CD4-positive, alpha-beta T cell treated with Interleukin-17A for 4 hours (primary cell): ENCODE measurements around the gene TDRD3.
"Not testable (repeated sequence)": the region's sequence is repeated elsewhere in the genome, so short reads cannot be mapped to it uniquely, and the experiment has no call there.

Experiments used
- DNase-seq: peaks from one replicate; pipeline ENCODE4 v3.0.0-alpha.2; 2020; ENCODE audit warnings: mixed read lengths

Gene TDRD3

DNA sequence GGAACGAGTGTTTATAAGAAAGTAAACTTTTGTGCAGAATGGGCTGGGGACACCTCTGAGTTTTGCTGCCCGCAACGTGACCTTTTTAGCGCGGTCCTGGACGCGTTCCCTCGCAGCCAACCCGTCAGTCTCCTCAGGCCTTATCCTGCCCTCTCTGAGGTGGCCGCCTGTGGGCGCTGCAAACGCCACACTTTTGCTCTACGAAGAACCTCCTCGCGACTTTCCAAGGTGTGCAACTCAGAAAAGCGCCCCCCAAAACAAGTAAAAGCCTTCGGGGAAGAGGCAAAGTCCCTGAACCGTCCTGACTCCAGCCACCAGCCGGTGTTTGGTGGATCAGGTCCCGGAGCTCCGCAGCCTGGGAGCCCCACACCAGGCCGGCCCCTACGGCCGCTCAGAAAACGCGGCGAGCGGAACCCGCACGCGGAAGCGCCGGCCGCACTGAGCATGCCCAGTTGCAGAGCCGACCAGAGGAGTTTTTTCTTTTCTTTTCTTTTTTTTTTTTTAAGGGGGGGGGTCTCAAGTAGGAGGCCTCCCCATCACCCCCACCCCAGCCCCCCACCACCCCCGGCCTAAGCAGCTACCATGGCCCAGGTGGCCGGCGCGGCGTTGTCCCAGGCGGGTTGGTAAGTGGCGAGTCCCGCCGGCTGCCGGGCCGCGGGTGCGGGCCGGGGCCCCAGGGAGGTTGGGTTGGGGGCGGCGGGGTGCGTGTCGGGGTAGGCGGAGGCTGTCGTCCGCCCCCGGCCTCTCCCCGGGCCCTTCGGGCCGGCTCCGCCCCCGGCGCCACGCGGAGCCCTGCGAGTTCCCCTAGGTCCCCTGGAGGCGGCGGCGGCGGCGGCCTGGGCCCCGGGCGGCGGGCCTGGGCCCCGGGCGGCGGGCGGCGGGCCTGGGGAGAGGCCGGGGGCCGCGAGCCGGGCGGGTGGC is at the start of gene TDRD3:
Gene TDRD3, plus strand, starts transcription at position 438 of the 921 bp plus-strand sequence. Its CDS starts 145 bp downstream, at position 583.
- DNase-seq = peak; percentile 81

DNA sequence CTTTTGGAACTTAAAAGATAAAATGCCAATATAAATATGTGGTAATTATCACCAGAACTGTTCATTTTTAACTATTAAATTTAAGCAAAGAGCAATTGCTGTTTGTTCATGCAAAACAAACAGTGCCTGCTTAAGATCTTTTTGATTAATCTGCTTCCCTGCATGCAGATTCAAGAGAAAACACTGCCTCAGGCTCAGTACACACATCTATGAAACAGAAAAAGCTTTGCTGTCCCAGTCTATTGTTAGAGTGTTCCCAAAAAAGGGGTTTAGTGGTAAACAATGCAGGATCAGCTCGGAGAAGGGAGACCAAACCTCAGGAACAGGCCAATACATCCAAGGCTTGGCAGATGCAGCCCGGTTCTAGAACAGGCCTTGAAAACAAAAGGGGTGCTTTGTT is 49.3 kb upstream of the TDRD3 start:
- no peak for DNase-seq

DNA sequence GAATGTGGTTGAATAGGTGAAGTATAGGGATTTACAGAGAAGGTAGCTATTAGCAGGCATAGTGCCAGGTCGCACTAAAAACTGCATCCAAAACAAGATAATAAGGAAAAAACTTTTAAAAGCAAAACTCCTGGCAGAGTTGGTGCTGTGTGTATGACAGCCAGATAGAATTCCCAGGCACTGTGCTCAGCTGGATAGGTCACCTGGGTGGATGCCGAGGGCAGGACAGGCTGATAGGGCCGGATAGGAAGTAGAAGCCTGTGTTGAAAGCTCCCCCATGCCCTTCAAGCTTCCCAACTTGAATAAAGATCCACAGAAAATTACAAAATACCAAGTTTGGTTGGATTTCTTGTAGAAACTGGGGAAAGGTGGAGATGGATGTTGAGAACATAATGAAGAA is 48.9 kb upstream of the TDRD3 start:
- no peak for DNase-seq

DNA sequence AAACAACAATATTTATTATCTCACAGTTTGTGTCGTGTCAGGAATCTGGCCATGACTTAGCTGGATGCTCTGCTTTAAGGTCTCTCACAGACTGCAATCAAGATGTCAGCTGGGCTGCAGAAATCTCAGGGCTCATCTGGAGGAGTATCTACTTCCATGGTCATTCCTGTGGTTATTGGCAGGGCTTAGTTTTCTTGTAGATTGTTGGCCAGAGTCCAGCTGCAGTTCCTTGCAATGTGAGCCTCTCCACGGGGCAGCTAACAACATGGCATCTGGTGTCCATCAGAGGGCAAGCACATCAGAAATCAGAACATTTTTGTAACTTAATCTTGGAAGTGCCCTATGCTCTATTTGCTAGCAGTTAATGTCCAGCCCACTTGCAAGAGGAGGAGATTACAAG is 45.7 kb upstream of the TDRD3 start:
- no peak for DNase-seq

DNA sequence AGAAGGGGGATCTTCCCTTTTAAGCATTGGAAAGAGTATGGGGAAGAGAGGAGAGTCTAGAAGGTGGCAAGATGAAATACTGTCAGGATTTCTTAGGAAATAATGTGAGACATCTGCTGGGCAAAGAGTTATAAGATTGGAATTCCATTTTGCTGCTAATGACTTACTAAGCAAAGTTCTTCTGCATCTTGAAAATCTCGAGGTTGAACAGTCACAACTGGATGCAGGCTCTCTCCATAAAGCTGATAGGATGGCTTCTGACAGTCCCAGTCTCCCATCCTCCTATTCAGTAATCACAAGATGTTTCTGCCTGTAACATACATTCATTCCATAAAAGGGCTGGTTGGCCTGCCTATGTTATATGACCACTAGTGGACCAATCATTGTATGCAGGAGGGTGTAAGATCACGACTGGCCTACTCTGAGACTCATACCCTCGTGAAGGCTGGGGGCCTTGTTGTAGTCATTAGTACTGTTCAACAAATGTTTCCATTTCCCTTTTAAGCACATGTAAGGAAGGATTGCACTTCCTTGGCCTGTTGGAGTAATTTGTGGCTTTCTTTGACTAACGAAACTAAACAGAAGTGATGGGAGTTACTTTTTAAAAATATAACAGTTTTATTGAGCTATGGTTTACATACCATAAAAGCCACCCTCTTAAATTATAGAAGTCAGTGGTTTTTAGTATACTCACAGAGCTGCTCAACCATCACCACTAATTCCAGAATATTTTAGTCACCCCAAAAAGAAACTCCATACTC is 45.0 kb upstream of the TDRD3 start:
- no peak for DNase-seq

DNA sequence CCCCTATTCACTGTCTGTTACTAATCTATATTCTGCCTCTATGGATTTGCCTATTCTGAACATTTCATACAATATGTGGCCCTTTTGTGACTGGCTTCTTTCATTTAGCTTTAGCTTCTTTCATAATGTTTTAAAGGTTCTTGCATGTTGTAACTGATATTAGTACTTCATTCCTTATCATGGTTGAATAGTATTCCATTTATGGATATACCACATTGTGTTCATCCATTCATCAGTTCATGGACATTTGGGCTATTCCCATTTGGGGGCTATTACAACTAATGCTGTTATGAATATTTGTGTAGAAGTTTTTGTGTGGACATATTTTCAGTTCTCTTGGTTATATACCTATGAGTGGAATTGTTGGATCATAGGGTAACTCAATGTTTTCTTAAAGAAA is 44.4 kb upstream of the TDRD3 start:
- DNase-seq = no peak

DNA sequence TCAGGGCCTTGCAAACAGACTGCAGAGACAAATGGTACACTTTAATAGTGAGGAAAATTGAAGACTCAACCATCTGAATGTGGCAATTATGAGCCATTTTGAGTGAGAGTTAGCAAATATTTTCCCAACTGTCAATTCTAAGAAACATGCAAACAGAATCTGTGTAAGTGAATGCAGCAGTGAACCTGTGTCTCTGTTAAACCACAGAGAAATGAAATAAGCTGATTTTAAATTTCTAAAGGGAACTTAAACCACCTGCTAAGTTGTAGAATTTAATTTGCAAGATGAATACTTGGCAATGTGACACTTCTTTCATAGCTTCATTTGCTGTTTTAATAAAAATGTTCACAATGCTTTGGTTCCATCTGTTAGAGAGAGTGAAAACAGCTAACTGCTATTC is 42.0 kb upstream of the TDRD3 start:
- DNase-seq = no peak

DNA sequence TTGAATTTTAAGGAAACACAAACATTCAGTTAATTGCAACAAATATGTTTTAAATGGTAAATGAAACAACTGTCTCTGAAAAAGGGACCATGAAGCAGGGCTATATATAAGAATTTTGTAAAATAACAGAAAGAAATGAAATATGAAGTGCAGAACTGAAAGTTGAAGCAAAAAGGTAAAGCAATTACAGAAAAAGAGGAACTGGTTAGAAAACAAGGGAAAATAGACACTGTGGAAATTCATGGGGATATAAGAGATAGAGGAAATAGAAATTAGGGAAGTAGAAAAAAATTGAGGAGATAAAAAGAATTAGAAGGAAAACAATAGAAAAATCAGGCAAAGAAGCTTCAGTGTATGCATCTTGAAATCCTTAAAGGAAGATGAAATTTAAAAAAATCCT is 40.0 kb upstream of the TDRD3 start:
- DNase-seq = no peak

DNA sequence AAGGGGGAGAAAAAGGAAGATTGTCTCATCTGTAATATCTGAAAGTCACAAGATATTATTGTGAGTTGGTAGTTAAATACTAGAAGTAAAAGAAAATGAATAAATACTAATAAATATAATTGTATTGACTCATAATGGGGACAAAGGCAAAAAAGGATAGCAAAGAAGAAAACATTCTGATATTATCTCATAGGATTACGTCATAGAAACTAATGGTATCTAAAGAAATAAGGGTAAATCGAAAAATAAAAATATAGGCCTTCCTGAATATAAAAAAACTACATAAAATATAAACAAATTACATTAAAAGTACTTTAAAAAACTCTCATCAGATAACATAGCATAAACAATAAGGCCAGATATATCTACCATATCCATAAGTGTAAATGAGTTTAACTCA is 38.6 kb upstream of the TDRD3 start:
- DNase-seq = no peak

DNA sequence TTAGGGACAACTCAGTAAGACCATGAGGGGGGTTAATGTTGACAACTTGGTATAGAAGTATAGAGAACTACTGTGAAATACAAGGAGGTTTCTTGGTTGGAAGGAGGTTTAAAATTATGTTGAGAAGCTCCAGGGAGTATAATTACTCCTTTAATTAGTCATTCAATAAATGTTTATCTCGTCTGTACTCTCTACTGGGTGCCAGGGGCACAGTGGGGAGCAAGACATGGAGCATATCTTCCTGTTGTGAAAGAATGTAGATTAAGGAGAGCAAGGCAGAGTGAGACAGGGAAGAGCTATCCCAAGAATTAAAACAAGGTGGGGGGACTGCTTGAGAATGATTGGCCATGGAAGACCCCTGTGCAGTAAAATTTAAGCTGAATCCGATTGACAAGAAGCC is 33.7 kb upstream of the TDRD3 start:
- DNase-seq = no peak

DNA sequence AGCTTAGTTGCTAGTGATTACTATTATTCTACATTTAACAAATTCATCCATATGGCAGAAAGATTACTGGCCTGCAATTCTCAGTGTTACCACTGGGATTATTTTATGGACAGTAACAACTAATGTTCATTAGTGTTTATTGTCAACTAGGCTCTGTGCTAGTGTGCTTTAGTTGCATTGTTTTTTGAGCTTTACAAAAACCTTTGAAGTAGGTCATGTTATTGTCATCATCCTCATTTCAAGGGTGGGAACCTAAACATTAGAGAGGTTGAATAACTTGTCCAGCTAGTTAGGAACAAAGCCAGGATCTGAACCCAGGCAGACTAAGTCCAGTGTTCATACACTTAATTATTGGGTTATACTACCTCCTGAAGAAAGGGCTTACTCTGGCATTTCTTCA is 27.8 kb upstream of the TDRD3 start:
- DNase-seq = no peak

DNA sequence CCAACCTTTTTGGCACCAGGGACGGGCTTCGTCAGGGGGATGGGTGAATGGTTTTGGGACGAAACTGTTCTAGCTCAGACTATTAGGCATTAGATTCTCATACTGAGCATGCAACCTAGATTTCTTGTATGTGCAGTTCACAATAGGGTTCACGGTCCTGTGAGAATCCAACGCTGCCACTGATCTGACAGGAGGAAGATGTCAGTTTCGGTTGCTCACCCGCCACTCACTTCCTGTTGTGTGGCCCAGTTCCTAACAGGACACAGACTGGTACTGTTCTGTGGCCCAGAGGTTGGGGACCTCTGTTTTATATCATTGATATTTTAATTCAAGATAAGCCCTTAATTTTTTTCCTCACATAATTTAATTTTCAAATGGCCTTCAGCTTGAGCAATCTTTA is 26.7 kb upstream of the TDRD3 start:
- peak; percentile 13 for DNase-seq

DNA sequence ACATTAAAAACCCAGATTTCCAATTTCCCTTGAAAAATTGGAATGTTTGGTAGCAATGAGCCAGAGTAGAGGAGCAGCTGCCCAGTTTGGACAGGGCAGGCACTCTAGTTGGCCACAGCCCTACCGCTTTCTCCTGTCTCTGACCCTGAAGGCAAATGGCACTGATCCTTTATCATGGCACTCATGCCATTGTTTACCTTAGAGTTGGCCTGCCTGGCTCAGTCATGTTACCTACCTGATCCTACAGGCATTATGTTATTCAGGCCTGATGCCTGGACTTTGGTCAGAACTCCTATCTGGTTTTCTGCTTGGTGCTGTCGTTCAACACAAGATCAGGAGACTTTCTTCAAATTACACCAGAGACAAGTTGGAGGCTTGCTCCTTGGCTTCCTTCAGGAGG is 24.9 kb upstream of the TDRD3 start:
- DNase-seq = no peak

DNA sequence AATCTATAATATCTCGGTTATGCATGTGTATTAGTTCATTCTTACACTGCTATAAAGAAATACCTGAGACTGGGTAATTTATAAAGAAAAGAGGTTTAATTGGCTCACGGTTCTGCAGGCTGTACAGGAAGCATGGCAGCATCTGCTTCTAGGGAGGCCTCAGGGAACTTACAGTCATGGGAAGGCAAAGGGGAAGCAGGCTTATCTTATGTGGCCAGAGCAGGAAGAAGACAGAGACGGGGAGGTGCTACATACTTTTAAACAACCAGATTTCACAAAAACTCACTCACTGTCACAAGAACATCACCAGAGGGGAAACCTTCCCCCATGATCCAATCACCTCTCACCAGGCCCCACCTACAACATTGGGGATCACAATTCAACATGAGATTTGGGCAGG is 17.7 kb upstream of the TDRD3 start:
- not testable (repeated sequence) for DNase-seq

DNA sequence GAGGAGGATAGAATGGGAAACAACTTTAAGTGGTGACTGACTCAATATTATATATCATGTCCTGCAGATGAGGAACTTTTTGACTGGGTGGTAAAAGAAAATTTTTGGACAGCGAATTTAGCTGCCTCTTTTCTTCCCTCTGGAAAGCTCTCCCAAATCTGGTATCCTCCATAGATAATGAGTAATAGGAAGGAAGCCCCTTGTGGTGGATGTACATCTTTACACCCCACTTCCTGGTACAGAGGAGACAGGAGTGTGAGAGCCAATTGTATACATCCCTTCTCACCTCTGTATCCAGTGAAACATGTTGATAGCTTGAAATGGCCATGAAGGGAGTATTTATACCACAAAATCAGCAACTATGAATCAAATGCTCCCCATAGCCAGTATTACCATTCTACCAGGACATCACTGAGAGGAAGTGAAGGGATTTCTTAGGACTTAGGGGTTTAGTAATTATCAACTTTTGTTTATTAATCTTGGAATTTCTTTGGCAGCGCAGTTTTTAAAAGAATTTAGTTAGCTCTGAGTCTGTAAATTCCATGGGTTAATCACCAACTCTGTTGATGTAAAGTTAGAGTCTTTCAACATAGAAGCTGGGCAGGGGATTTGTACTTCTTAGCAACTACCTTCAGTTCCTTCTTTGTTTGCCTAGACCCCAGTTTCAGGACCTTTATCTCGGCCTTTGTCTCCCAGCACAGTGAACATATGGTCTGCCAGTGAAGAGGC is 17.0 kb upstream of the TDRD3 start:
- no peak for DNase-seq

DNA sequence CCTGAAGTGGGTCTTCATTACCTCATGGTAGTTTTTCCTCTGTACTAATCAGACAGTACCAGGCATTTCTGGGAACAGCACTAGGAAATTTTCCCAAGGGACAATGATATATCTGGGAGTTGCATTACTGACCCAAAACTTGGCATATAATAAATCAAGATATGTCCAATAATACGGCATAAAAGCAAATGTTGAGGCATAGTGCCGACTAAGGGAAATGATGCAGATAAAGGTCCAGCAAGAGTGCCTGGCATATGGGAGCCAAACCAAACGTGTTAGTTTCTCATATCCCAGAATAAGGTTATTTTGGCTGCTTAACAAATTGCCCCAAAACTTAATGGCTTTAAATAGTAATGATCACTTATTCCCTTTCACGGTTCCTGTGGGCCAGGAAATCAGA is 12.1 kb upstream of the TDRD3 start:
- DNase-seq = no peak

DNA sequence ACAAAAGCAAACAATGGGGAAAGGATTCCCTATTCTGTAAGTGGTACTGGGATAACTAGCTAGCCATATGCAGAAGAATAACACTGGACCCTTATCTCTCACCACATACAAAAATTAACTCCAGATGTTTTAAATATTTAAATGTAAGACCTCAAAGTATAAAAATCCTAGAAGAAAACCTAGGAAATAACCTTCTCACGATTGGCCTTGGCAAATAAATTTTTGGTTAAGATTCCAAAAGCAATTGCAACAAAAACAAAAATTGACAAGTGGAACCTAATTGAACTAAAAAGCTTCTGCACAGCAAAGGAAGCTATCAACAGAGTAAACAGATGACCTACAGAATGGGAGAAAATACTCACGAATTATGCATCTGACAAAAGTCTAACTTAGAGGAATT is 10.8 kb upstream of the TDRD3 start:
- no peak for DNase-seq

DNA sequence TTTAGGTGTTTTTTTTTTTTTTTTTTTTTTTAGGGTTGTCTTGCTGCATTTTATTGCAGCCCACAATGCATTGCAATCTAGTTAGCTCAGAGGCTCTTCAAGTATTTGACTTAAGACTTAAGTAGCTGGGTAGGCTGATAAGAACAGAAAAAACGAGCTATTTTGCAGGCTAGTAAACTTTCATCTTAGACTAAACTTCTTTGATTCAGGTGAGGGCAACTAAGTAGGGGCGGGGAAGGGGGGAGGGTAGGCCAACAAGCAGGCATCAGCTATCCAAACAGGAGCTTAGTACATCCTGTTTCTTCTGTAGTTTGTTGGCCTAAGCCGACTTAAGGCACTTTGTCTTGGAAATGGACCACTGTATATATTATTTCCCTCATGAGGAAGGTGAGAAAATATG is 4.9 kb upstream of the TDRD3 start:
- no peak for DNase-seq

DNA sequence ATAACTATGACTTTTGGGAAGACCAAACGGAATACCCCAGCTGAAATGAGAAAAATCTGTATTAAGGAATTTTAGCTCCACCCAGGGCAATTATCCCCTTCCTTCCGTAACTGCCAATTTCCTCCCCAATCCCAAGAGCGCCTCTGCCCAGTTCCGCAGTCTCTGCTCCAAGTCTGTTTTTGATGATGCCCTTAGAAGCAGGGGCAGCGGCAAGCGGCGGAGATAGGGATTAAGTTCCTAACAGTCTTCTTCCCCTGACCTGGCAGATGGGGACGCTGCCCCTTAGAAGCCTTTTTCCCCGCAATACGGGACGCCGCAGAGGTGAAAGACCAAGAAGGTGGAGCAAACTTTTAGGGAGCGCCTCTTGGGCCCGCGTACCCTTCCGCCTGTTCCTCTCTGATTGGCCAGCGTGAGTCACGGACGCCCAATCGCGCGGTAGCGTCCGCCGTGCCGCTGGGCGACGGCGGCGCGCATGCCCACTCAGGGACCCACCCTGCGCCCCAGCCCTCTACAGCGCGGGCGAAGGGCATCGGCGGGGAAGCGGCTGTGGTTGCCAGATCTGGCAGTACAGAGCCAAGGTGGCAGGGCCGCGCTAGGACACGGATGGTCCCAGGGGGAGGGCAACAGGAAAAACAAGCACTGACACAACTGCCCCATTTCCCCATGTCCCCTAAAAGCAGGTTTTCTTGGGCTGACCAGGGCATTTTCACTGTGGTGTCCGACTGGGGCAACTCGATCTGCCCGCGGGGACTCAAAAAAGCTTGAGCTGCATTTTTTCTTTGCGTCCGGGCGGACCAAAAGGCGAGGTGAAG is 843 bp upstream of the TDRD3 start:
- DNase-seq = peak; percentile 90

DNA sequence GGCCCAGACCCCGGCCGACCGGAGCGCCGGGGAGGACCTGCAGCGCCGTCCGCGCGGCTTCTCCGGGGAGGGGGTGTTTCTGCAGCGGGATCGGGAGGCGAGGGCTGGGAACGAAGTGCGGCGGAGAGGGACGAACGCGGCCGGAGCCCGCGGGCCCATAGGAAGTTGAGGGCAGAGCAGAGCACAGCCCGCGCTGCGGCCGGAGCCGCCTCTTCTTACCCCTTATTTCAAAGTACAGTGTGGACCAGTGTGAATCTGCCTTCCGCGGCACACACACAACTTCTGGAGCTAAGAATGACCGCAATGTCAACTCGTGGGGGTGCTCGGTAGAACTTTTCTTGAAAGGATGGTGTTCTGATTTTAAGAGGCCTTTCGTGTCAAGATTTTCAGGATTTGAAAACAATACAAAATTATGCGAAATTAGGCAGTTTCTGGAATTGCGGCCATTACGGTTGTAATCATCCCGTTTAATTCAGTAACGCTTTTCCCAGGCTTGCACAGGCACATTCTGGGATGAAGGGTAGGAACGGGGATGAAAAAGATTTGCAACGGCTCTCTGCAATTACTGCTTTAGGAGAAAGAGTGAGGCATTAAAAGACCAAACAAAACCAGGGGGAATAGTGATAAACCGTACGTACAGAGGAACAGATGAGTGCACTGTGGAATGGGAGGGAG is 821 bp downstream of the TDRD3 start:
- peak; percentile 50 for DNase-seq

DNA sequence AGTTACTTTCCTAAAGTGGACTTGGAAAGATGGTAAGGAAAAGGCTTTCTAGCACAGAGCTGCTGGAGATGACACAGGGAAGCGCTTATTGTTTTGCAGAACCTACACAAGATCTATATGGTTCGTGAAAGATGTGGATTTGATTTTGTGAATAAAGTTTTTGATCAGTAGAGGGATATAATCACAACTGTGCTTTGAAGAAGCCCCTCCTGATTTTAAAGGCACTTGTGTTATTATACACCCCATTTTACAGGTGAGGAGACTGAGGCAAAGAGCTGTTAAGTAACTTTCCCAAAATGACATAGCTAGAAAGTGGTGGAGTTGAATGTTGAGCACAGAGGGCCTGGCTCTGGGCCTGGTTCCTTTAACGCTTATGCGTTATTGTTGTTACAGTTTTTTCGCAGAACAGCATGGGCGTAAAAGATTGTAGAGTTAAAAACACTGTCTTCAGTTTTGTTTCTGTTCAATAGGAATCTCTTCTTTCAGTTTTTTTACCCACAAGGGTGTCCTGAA is 1.4 kb downstream of the TDRD3 start:
- no peak for DNase-seq
